PC-3 (cell line): ENCODE results near the gene LRFN4. TPM values are rescaled to one million over a fixed set of nuclear protein-coding genes. Genes with fewer than 3 reads are reported as not detected.

ENCODE experiments used
- ATAC-seq: fragments of 200-7000 bp; cut with Tn5 transposase; 2 replicates; pipeline ENCODE4 v1.9.1; 2020; ENCODE audit warnings: mild to moderate bottlenecking, moderate library complexity
- BruUV-seq: library from RNA; stranded (reverse); fragments of 400-500 nt; replicated peaks from 2 replicates; lab custom pipeline; 2021; lab: Mats Ljungman, UMichigan
- CTCF ChIA-PET: fragments of 300-600 bp; sonication (Branson Sonifier 250); formaldehyde crosslinking; loops from one replicate; lab custom pipeline; 2022; ENCODE audit warnings: antibody characterized with exemption; lab: Charles Lee
- POLR2A ChIA-PET: fragments of 300-600 bp; sonication (Branson Sonifier 250); formaldehyde crosslinking; loops from one replicate; lab custom pipeline; 2022; ENCODE audit warnings: antibody characterized with exemption; ENCODE audit not compliant: unreplicated experiment; lab: Charles Lee
- DNase-seq: peaks from one replicate; pipeline ENCODE4 v3.0.0-alpha.2; 2015
- H2AFZ ChIP-seq: fragments of 300-600 bp; sonication (generic); 2 replicates; pipeline ENCODE4 v1.6.0; 2016; ENCODE audit warnings: antibody characterized with exemption, low read length
- H3F3A ChIP-seq: fragments of 300-600 bp; sonication (generic); one replicate; pipeline ENCODE4 v1.6.0; 2017; ENCODE audit warnings: antibody characterized with exemption, low read length, control low read depth, mild to moderate bottlenecking; ENCODE audit not compliant: unreplicated experiment
- H3K27ac ChIP-seq: fragments of 300-600 bp; sonication (generic); 2 replicates; pipeline ENCODE4 v1.5.1; 2016; ENCODE audit warnings: mild to moderate bottlenecking, low read length
- H3K27me3 ChIP-seq: fragments of 300-600 bp; sonication (generic); 2 replicates; pipeline ENCODE4 v1.6.1; 2016; ENCODE audit warnings: low read length, mixed read lengths
- H3K36me3 ChIP-seq: fragments of 300-600 bp; sonication (generic); 2 replicates; pipeline ENCODE4 v1.6.1; 2016; ENCODE audit warnings: low read depth, mixed run types, low read length, mixed read lengths
- H3K4me1 ChIP-seq: fragments of 300-600 bp; sonication (generic); 2 replicates; pipeline ENCODE4 v1.5.1; 2016; ENCODE audit warnings: low read length; ENCODE audit not compliant: insufficient read depth
- H3K4me2 ChIP-seq: fragments of 300-600 bp; sonication (generic); 2 replicates; pipeline ENCODE4 v1.6.0; 2016; ENCODE audit warnings: low read length
- H3K4me3 ChIP-seq: fragments of 300-600 bp; sonication (generic); 2 replicates; pipeline ENCODE4 v1.5.1; 2016; ENCODE audit warnings: mild to moderate bottlenecking, low read length, mixed read lengths
- H3K79me2 ChIP-seq: fragments of 300-600 bp; sonication (generic); 2 replicates; pipeline ENCODE4 v1.6.1; 2017; ENCODE audit warnings: low read length, mixed read lengths
- H3K9ac ChIP-seq: fragments of 300-600 bp; sonication (generic); 2 replicates; pipeline ENCODE4 v1.6.0; 2016; ENCODE audit warnings: mild to moderate bottlenecking, low read length
- H3K9me2 ChIP-seq: fragments of 300-600 bp; sonication (generic); replicated peaks from 2 replicates; pipeline ENCODE4 v1.6.1; 2016; ENCODE audit warnings: mixed run types, low read length, mixed read lengths
- H3K9me3 ChIP-seq: fragments of 300-600 bp; sonication (generic); 2 replicates; pipeline ENCODE4 v1.6.1; 2016; ENCODE audit warnings: low read length, mixed read lengths
- H4K20me1 ChIP-seq: fragments of 300-600 bp; sonication (generic); 2 replicates; pipeline ENCODE4 v1.6.1; 2016; ENCODE audit warnings: low read length, mixed read lengths
- EZH2 ChIP-seq: fragments of 300-600 bp; sonication (generic); IDR thresholded peaks from one replicate; pipeline ENCODE4 v1.6.1; 2017; ENCODE audit warnings: antibody characterized with exemption, mild to moderate bottlenecking, low read length; ENCODE audit not compliant: unreplicated experiment
- EZH2phosphoT487 ChIP-seq: fragments of 300-600 bp; sonication (generic); IDR thresholded peaks from 2 replicates; pipeline ENCODE4 v1.6.1; 2018; ENCODE audit warnings: mild to moderate bottlenecking, antibody characterized with exemption, low read length, borderline replicate concordance
- intact Hi-C: fragments of 100-400 bp; cut with micrococcal nuclease; formaldehyde crosslinking; loops from 2 replicates; pipeline ENCODE4 v1.9.0; 2023
- total RNA-seq: library from RNA; depleted of rRNA; stranded (reverse); fragments of >200 nt; gene quantifications from 2 replicates; pipeline ENCODE4 v1.2.3, GENCODE V29; 2014
- TF ChIP-seq, protein P1 (sequence below): fragments of 300-600 bp; sonication (generic); conservative IDR thresholded peaks from 2 replicates; pipeline ENCODE4 v1.5.1; 2017; ENCODE audit warnings: antibody characterized with exemption, low read depth, mild to moderate bottlenecking, low read length

Gene LRFN4
- total RNA-seq, 1 experiment from 2014 or later, result 64.4 TPM

DNA sequence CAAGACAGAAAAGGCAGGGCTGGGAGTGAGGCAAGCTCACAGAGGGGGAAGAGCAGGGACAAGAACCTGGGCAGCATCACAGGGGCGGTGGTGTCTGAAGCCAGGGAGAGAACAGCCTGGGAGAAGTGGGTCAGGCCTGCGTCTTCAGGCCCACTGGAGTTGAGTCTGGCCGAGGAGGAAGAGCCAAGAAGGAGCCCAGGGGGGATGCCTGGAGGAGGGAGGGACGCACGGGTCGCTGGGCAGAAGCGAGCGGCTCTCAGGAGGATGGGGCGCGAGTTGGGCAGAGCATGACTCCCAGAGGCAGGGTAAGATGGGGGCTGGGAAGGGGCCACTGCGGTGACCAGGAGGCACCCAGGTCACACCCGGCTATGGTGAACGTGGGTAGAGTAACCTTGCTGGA, 18.5 kb downstream of the LRFN4 start:
- no TSS peak for BruUV-seq
- Histone ChIP-seq H3K27me3 (no peaks in the 10 kb centered on the region), H2AFZ (no peak overlapping the region), H3K4me2 (no peak overlapping the region), H3K36me3 (no peaks in the 10 kb centered on the region), H3K9ac (no peak overlapping the region), H3K4me3 (no peak overlapping the region), H3K4me1 (peaks cover 5% of the 10 kb centered on the region), H3K27ac (no peak overlapping the region), H4K20me1 (no peaks in the 10 kb centered on the region), H3K9me2 (no peaks in the 10 kb centered on the region), H3K79me2 (no peaks in the 10 kb centered on the region), H3K9me3 (no peaks in the 10 kb centered on the region), H3F3A (no peaks in the 10 kb centered on the region)
- CTCF ChIA-PET, result no interaction called here
- intact Hi-C loops, result no loop called here
- TF ChIP-seq, protein P1, sequence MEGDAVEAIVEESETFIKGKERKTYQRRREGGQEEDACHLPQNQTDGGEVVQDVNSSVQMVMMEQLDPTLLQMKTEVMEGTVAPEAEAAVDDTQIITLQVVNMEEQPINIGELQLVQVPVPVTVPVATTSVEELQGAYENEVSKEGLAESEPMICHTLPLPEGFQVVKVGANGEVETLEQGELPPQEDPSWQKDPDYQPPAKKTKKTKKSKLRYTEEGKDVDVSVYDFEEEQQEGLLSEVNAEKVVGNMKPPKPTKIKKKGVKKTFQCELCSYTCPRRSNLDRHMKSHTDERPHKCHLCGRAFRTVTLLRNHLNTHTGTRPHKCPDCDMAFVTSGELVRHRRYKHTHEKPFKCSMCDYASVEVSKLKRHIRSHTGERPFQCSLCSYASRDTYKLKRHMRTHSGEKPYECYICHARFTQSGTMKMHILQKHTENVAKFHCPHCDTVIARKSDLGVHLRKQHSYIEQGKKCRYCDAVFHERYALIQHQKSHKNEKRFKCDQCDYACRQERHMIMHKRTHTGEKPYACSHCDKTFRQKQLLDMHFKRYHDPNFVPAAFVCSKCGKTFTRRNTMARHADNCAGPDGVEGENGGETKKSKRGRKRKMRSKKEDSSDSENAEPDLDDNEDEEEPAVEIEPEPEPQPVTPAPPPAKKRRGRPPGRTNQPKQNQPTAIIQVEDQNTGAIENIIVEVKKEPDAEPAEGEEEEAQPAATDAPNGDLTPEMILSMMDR, result no peak
- TF ChIP-seq EZH2 (no peak), EZH2phosphoT487 (no peak)
- DNase-seq (no peak), ATAC-seq (no peak)
- POLR2A ChIA-PET, result no interaction called here

DNA sequence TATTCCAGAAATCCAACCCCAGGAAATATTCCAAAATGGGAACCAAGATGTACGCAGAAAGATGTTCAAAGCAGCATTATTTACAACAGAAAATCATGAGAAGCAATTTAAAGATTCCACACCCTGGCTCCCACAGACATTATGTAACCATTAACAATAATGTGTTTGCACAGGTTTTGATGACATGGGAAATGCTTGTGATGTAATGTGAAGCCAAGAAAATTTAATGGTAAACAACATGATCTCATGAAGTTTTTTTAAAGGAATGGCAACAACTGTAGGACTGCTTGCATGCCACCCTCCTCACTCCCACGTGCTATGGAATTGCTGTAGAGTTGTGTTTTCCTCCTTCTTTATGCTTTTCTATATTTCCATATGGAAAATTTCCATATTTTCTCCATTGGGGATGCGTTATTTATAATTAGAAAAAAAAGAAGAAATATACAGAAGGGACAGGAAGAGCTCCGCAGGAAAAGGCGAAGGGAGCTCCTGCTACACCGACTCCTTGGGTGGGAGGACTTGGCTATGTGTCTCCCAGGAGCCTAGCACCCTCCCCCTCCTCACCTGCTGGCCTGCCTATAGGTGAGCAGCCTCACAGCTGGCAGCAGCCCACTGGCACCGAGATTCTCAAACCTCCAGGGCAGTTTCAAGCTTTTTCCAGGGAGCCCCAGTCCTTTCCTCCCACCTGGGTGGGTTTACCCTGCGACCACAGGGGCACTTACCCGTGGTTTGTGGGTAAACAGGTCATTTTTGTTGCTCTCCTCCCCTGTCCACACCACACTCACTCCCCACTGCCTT, 20.9 kb downstream of the LRFN4 start:
- H3K4me3 ChIP-seq, result no peak overlapping the region
- H3K4me2 ChIP-seq, result no peak overlapping the region
- peaks cover 6% of the 10 kb centered on the region; the same call in 1 of the 2 replicates for H3K79me2 ChIP-seq
- no peaks in the 10 kb centered on the region for H3K27me3 ChIP-seq
- no peaks in the 10 kb centered on the region for H3F3A ChIP-seq
- peaks cover 22% of the 10 kb centered on the region for H3K4me1 ChIP-seq
- H3K9ac ChIP-seq, result no peak overlapping the region
- no peaks in the 10 kb centered on the region for H3K9me2 ChIP-seq
- H3K9me3 ChIP-seq, result no peaks in the 10 kb centered on the region
- H3K36me3 ChIP-seq, result no peaks in the 10 kb centered on the region
- ATAC-seq (no peak), DNase-seq (no peak)
- CTCF ChIA-PET, result no interaction called here
- H2AFZ ChIP-seq, result no peak overlapping the region
- BruUV-seq, result no TSS peak
- no peak for TF ChIP-seq EZH2phosphoT487
- TF ChIP-seq EZH2, result no peak
- TF ChIP-seq, protein P1, result no peak
- no peak overlapping the region for H3K27ac ChIP-seq
- intact Hi-C loops, result no loop called here
- POLR2A ChIA-PET, result interaction anchor here (0.7 kb wide), 1 partner anchor 176 kb away, joined by 5 read pairs; no protein-coding TSS in a partner anchor
- no peaks in the 10 kb centered on the region for H4K20me1 ChIP-seq

DNA sequence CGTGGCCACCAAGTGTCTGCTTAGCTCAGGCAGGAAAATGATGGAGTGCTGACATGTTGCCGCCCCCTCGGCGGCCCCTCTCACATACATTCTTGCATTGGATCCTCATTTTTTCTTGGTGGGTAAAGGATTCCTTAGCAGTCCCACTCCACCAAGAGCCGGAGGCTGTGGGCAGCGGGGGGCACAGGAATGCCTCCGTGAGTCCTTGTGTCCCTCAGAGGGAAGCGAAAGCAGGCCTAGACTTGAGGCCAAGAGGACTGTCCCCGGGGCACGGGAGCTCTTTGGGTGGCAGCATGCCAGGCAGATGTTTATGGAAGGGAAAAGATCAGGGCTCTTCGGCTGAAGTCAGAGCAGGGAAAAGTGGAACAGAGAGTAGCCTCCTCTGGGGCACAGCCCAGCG, 21.6 kb downstream of the LRFN4 start:
- DNase-seq (no peak), ATAC-seq (no peak)
- H4K20me1 ChIP-seq, result no peaks in the 10 kb centered on the region
- H3K4me2 ChIP-seq, result no peak overlapping the region
- CTCF ChIA-PET, result no interaction called here
- intact Hi-C loops, result no loop called here
- no TSS peak for BruUV-seq
- H3K4me1 ChIP-seq, result peaks cover 29% of the 10 kb centered on the region
- TF ChIP-seq, protein P1, result no peak
- no peak for TF ChIP-seq EZH2phosphoT487
- TF ChIP-seq EZH2, result no peak
- no peaks in the 10 kb centered on the region for H3K27me3 ChIP-seq
- POLR2A ChIA-PET, result interaction anchor here (0.7 kb wide), 1 partner anchor 176 kb away, joined by 5 read pairs; no protein-coding TSS in a partner anchor
- H3F3A ChIP-seq, result no peaks in the 10 kb centered on the region
- H3K4me3 ChIP-seq, result no peak overlapping the region
- no peak overlapping the region for H3K9ac ChIP-seq
- no peaks in the 10 kb centered on the region for H3K9me3 ChIP-seq
- H2AFZ ChIP-seq, result no peak overlapping the region
- H3K9me2 ChIP-seq, result no peaks in the 10 kb centered on the region
- H3K27ac ChIP-seq, result no peak overlapping the region
- no peaks in the 10 kb centered on the region for H3K36me3 ChIP-seq
- peaks cover 6% of the 10 kb centered on the region; the same call in 1 of the 2 replicates for H3K79me2 ChIP-seq
